Amniotic stem cell (primary cell): Measurements from ENCODE around the gene ZYG11B.
"Not testable (repeated sequence)": the region's sequence is repeated elsewhere in the genome, so short reads cannot be mapped to it uniquely, and the experiment has no call there.

Experiments used
- DNase-seq: peaks from one replicate; lab custom pipeline; 2025; lab: John Stamatoyannopoulos, UW

ZYG11B gene

DNA sequence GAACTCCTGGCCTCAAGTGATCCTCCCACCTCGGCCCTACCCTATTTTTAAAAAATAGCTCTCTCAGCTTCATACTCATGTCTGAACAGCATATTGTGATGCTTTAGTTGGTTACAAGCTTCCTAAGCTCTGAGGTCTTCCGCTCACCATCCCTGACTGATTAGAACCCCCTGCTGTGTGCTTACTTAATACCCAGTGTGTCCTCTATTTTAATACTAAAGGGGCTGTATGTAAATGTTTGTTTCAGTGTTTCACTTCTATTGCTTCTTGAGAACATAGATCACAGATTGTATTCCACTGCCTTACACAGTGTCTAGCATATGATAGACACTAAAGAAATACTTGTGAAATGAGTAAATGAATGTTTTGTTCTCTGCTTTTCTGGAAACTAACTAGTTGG, 29.8 kb downstream of the ZYG11B start:
- DNase-seq, result no peak

DNA sequence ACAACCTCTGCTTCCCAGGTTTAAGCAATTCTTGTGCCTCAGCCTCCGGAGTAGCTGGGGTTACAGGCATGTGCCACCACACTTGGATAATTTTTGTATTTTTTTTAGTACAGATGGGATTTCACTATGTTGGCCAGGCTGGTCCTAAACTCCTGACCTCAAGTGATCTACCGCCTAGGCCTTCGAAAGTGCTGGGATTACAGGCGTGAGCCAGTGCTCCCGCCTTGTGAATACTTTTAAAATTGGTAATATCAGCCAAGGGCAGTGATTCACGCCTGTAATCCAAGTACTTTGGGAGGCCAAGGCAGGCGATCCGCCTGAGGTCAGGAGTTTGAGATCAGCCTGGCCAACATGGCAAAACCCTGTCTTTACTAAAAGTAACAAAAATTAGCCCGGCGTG, 33.7 kb downstream of the ZYG11B start:
- no peak for DNase-seq

DNA sequence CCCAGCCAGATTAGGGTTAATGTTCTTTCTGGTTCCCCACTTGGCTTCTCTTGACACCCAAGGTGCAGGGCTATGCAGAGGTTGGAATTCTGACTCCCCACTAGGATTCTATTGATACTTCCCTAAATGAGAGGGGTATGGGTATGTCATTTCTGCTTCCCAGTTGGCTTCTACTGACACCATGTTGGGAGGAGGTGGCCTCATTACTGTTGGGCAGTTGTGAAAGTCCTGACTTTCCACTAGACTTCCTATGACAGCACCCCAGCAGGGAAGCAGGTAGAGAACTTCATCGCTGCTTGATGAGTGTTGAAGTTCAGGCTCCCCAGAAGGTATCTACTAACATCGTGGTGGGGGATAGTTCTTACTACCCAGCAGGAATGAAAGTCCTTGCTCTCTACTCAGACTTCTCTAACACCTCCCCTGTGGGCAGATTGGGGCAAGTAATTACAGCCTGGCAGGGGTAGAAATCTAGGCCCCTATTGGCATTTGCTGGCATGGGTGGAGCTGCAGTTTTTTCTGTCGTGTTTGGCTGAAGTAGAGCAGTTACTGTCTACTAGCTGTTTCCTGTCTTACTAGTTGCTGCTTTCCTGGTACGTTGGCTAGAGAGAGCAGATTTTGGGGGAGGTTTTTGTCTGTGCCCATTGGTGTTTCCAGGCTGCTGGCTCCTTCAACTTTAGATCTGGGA, 41.5 kb downstream of the ZYG11B start:
- no peak for DNase-seq

DNA sequence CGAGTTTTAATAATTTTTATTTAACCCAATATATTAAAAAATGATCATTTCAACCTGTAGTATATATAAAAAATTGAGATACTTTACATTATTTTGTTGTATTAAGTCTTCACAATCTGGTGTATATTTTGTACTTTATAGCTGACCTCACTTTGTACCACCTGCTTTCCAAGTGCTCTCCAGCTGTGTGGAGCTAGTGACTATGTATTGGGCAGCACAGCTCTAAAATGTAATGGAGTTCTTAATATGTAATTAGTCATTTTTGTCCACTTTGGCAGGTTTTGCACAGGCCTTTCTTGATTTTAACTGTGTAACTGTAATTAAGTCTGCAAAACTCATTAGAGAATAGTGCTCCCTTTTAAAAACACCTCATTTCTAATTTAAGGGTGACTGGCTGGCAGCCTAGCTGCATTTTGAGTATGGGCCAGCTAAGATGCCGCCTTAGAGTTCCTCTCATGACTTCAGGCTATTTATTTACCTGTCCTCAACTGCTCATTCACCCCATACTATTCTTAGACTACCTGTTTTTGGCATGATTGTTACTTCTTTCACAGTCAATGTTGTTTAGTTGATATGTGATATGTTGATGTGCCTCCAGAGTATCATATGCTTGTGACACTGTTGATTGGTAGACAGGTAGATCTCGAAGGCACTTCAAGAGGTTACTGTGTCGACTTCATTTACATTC, 43.2 kb downstream of the ZYG11B start:
- DNase-seq, result no peak

DNA sequence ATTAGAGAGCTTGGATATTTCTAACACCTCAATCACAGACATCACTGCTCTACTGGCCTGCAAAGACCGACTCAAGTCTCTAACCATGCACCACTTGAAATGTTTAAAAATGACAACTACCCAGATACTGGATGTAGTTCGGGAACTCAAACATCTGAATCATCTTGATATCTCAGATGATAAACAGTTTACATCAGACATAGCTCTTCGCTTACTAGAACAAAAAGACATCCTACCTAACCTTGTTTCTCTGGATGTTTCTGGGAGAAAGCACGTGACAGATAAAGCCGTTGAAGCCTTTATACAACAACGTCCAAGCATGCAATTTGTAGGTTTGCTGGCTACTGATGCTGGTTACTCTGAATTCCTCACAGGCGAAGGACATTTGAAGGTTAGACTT, 45.1 kb downstream of the ZYG11B start:
- DNase-seq, result no peak

DNA sequence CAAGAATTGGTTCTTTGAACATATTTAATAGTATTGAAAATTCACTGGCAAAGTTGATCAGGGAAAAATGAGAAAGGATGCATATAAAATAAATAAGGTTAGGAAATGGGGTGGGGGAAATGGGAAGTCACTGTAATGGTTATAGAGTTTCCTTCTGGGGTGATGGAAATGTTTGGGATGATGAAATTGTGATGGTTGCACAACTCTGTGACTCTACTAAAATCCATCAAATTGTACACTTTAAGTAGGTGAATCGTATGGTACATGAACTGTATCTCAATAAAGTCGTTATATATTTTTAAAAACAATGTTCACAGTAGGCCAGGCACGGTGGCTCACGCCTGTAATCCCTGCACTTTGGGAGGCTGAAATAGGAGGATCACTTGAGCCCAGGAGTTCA, 59.9 kb downstream of the ZYG11B start:
- DNase-seq, result no peak

DNA sequence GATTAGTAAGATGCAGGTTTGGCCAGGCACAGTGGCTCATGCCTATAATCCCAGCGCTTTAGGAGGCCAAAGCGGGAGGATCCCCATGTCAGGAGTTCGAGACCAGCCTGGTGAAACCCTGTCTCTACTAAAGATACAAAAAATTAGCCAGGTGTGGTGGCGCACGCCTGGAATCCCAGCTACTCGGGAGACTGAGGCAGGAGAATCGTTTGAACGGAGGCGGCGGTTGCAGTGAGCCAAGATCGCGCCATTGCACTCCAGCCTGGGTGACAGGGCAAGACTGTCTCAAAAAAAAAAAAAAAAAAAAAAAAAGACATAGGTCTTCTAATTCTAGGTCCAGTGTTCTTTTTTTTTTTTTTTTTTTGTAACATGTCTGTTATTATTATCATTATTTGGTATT, 64.2 kb downstream of the ZYG11B start:
- DNase-seq, result not testable (repeated sequence)

DNA sequence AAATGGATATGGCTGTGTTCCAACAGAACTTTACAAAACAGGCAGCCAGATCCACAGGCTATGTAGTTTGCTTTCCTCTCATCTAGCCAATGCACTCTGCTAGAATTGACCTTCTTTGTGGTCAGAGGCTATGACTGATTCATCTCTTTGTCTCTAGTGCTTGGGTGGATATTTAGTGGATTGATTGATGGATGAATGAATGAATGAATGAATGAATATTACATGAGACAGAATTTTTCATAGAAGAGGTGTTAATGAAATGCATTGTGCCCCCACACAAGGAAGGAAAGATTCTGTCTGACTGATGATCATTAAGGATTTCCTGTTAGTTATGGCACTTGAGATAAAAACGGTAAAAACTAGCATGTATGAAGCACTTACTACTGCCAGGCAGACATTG, 65.8 kb downstream of the ZYG11B start:
- no peak for DNase-seq

DNA sequence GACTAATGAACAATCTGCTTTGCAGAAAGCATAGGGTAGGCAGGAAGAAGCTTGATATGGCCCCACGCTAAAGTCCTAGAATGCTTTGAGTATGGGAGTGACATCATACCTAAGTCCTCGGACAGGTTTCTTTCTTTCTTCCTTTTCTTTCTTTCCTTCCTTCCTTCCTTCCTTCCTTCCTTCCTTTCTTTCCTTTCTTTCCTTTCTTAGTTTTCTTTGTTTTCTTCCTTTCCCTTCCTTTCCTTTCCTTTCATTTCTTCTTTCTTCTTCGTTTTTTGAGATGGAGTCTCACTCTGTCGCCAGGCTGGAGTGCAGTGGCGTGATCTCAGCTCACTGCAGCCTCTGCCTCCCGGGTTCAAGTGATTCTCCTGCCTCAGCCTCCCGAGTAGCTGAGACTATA, 67.5 kb downstream of the ZYG11B start:
- DNase-seq, result not testable (repeated sequence)

DNA sequence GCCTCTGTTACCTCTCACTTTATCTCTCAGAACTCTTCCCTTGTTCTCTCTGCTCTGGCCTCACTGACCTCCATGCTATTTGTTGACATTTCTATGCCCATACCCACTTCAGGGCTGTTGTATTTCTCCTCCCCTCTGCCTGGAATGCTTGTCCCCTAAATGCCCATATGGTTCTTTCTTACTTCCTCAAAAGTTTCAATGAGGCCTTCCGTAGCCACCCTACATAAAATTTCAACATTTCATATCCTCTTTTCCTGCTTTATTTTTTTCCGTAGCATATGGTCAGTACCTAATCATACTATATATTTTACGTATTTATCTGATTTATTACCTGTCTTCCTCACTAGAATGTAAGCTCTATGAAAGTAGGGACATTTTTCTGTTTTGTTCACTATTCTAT, 69.2 kb downstream of the ZYG11B start:
- no peak for DNase-seq

DNA sequence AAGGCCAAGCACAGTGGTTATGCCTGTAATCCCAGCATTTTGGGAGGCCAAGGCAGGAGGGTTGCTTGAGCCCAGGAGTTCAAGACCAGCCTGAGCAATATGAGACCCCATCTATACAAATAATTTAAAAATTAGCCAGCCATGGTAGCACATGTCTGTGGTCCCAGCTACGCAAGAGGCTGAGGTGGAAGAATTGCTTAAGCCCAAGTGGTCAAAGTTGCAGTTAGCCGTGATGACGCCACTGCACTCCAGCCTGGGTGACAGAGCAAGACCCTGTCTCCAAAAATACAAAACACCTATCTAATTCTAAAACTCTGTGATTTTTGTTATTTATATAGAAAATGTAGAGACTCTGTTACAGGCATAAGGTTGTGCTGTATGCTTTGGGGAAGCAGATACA, 72.1 kb downstream of the ZYG11B start:
- DNase-seq, result no peak

DNA sequence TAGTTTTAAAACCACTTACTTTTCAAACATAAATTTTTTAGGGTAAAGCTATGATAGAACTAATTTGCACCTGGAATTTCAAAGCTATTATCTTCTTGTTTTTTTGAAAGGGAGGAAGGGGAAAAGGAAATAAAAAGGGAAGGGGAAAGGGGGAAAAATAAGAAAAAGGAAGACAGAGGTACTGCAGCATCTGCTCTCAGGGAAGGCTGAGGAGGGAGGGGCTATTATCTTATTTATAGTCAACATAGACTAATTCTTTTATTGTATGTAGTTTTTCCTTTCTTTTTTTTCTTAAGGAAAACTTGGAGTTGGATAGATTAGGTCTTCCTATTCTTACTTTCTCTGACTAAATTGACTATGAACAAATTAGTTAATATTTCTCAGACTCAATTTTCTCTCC, 74.8 kb downstream of the ZYG11B start:
- no peak for DNase-seq

DNA sequence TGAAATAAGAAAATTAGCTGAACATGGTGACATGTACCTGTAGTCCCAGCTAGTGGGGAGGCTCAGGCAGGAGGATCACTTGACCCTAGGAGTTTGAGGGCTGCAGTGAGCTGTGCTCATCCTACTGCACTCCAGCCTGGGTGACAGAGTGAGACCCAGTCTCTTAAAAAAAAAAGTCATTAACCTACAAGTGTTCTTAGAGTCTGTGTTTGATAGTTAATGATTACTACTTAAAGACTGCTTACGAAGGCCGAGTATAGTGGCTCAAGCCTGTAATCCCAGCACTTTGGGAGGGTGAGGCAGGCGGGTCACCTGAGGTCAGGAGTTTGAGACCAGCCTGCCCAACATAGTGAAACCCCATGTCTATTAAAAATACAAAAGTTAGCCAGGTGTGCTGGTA, 77.8 kb downstream of the ZYG11B start:
- not testable (repeated sequence) for DNase-seq

DNA sequence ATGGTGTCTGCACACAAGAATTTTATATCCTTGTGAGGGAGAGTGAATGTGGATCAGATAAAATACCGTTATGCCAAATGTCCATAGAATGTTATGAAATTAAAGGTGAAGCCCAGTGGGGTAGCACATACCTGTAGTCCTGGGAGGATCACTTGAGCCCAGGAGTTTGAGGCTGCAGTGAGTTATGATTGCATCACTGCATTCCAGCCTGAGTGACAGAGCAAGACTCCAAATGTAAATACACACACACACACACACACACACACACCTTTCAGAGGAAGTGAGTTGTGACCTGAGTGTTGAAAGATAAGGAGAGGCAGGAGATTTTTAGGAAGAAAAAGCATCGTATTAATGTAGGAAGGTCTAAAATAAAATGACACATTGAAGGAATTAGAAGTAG, 88.2 kb downstream of the ZYG11B start:
- DNase-seq, result no peak

DNA sequence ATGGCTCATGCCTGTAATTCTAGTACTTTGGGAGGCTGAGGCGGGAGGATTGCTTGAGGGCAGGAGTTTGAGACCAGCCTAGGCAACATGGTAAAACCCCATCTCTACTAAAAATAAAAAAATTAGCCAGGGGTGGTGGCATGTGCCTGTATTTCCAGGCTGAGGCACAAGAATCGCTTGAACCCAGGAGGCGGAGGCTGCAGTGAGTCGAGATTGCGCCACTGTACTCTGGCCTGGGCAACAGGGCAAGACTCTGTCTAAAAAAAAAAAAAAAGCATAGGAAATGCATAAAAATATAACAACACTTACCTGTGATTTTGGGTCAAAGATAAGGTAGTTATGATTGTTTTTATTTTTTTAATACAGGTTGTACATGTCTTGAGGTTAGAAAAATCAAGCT, 94.6 kb downstream of the ZYG11B start:
- not testable (repeated sequence) for DNase-seq

DNA sequence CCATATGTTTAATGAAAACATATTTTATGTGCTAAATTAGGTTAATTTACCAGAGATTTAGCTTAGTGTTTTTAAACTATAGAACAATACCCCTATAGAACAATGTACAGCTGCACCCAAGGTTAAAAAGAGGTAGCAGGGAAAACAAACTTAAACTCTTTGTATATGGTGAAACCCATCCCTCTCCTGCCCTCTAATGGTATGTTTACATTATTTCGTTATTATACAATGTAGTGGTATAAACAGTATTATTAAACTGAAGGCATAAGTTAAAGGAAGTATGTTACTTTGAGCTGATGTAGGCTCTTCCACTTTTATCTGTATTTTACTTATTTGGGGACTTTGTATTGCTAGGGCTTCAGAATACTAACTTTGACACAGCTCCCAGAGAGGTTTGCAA, 99.6 kb downstream of the ZYG11B start:
- no peak for DNase-seq

DNA sequence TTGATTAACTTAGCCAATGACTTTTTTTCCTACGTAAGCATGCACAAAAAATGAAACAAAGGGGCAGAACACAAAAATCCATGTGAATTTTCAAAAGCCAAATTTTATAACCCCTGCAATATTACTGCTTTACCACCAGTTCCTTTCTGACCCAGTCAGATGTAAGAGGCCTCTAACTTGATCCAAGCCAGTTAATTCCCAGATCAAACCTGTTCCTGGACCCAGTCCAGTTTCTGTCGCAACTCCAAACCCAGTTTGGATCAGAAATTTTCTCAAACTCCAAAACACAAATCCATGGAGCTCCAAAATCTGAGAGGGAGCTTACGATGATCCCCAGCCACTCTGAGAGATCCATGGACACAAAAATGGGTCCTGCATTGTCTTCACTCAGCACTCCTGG, 108.5 kb downstream of the ZYG11B start:
- no peak for DNase-seq

DNA sequence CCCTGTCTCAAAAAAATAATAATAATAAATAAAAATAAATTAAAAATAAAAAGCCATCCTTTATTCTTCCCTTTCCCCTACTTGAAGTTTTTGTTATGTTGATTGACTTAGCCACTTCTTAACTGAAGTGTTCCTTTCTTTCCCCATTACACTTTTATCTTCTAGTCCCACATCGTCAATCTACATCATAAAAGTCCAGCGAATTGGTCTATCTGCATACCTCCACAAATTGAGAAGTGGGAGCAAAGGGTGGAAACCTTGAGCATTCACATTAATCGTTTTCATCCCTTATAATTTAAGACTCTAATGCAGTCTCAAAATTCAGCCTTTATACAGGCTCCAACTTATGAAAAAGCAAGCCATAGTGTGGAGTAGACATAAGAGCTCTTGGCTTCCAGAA, 109.8 kb downstream of the ZYG11B start:
- no peak for DNase-seq

DNA sequence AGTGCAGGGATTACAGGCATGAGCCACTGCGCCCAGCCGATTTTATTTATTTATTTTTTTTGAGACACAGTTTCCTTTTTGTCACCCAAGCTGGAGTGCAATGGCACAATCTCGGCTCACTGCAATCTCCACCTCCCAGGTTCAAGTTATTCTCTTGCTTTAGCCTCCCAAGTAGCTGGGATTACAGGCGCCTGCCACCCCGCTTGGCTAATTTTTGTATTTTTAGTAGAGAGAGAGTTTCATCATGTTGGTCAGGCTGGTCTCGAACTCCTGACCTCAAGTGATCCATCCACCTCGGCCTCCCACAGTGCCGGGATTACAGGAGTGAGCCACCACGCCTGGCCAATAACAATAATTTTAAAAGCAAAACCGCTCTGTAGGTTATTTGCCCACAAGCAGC, 112.9 kb downstream of the ZYG11B start:
- not testable (repeated sequence) for DNase-seq

DNA sequence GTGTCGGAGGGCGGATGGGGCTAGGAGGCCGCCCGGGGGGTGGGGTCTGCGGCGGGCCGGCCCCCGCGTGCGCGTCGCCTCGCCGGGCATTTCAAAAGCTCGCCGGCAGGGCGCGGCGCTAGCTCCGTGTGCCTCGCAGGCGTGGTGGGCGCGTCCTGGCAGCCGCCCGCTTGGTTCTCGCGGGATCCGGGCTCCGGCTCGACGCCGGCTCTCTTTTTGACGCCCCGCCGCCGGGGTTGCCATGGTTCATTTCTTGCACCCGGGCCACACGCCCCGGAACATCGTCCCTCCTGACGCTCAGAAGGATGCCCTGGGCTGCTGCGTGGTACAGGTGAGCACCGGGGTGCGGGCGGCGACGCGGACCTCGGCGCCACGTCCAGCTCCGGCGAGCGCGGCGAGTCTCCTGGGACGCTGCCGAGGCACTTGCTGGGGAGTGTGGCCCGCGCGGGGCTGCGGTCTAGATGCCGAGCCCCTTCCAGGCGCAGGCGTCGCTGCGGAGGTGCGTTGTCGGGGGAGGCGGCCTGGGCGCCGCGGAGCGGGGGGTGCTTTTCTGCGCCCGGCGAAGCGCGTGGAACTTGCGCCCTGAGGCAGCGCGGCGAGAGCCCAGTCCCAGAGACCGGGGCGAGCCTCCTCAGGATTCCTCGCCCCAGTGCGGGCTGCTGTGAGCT, 116.5 kb downstream of the ZYG11B start, which contains the start of gene ZYG11A:
TSS of gene ZYG11A (plus strand) at position 118 of the 668 bp plus-strand sequence. CDS start at position 242, 124 bp downstream.
- DNase-seq, result peak; percentile 76

DNA sequence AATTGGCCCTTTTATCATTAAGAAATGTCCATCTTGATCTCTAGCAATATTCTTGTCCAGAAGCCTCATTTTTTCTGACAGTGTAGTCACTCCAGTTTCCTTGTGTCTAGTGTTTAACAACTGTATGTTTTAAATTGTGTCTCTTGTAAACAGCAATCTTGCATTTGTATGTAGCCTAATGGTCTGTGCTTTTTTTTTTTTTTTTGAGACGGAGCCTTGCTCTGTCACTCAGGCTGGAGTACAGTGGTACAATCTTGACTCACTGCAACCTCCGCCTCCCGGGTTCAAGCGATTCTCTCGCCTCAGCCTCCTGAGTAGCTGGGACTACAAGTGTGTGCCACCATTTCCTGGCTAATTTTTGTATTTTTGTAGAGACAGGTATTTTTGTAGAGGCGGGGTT, 118.9 kb downstream of the ZYG11B start:
- DNase-seq, result not testable (repeated sequence)

DNA sequence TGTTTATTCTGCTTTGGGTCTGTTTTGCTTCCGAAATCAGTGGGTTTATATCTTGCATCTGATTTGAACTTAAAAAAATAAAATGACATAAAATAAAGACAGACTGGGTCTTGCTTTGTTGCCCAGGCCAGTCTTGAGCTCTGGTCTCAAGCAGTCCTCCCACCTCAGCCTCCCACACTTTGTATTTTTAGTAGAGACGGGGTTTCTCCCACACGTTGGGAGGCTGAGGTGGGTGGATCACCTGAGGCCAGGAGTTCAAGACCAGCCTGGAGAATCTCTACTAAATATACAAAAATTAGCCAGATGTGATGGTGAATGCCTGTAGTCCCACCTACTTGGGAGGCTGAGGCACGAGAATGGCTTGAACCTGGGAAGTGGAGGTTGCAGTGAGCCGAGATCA, 122.2 kb downstream of the ZYG11B start:
- no peak for DNase-seq

DNA sequence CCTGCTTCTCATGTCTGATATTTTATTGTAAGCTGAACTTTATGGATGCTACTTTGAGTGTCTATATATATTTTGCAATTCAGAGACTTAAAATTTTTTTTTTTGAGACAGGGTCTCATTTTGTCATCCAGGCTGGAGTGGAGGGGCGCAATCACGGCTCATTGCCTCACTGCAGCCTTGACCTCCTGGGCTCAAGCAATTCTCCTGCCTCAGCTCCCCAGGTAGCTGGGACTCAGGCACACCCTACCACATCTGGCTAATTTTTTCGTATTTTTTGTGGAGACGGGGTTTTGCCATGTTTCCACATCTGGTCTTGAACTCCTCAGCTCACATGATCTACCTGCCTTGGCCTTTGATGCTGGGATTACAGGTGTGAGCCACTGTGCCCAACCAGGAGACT, 124.7 kb downstream of the ZYG11B start:
- no peak for DNase-seq
